ENCODE results near the gene ELP1. TPM values are rescaled to one million over a fixed set of nuclear protein-coding genes. Genes with fewer than 3 reads are reported as not detected.
A peak's percentile ranks its signal among the peaks of the same experiment; 100 is the strongest.
"Not testable (repeated sequence)": the region's sequence is repeated elsewhere in the genome, so short reads cannot be mapped to it uniquely, and the experiment has no call there.

ELP1 gene
- total RNA-seq, 2 donors from 2014 or later, result 19.1 to 27.0 TPM

GRCh38 chr9:108937561-108938305, 3.8 kb upstream of the ELP1 start:
- ATAC-seq (no peak), DNase-seq (no peak)
- intact Hi-C loops (cut with DNase I), result no loop called here

GRCh38 chr9:108934323-108934893, 484 bp upstream of the ELP1 start, which contains the start of gene ABITRAM:
TSS of gene ABITRAM (plus strand) at chr9:108934400. CDS start at chr9:108934487, 87 bp downstream.
- peak; percentile 83 for DNase-seq
- intact Hi-C loops (cut with DNase I), result no loop called here
- peak; percentile 94 to 95 for ATAC-seq

- intact Hi-C loops (cut with DNase I), result no loop called here
Measured at GRCh38 chr9:108933231-108933717, 650 bp downstream of the ELP1 start.

GRCh38 chr9:108928386-108928785, 5.5 kb downstream of the ELP1 start:
- ATAC-seq, result no peak
- intact Hi-C loops (cut with DNase I), result no loop called here
- no peak for DNase-seq

More at GRCh38 chr9:108933231-108933717, 650 bp downstream of the ELP1 start:
- DNase-seq, result no peak
- peak; percentile 11 to 14 for ATAC-seq

- intact Hi-C loops (cut with DNase I), result no loop called here
- DNase-seq (no peak), ATAC-seq (no peak)
Measured at GRCh38 chr9:108924466-108924865, 9.5 kb downstream of the ELP1 start.

GRCh38 chr9:108921200-108921599, 12.7 kb downstream of the ELP1 start:
- intact Hi-C loops (cut with DNase I), result no loop called here
- ATAC-seq, result no peak
- no peak for DNase-seq

GRCh38 chr9:108920401-108920800, 13.5 kb downstream of the ELP1 start:
- intact Hi-C loops (cut with DNase I); DNase-seq; ATAC-seq: not testable (repeated sequence)

GRCh38 chr9:108919517-108919916, 14.4 kb downstream of the ELP1 start:
- ATAC-seq, result no peak
- intact Hi-C loops (cut with DNase I), result no loop called here

GRCh38 chr9:108913391-108913790, 20.5 kb downstream of the ELP1 start:
- DNase-seq (no peak), ATAC-seq (no peak)
- intact Hi-C loops (cut with DNase I), result no loop called here

More at GRCh38 chr9:108919517-108919916, 14.4 kb downstream of the ELP1 start:
- no peak for DNase-seq

GRCh38 chr9:108911820-108912219, 22.1 kb downstream of the ELP1 start:
- DNase-seq (no peak), ATAC-seq (no peak)
- intact Hi-C loops (cut with DNase I), result no loop called here

- intact Hi-C loops (cut with DNase I), result no loop called here
- DNase-seq (no peak), ATAC-seq (no peak)
Measured at GRCh38 chr9:108910914-108911313, 23.0 kb downstream of the ELP1 start.

GRCh38 chr9:108910402-108910801, 23.5 kb downstream of the ELP1 start:
- DNase-seq, result no peak
- intact Hi-C loops (cut with DNase I), result no loop called here
- no peak for ATAC-seq

GRCh38 chr9:108905494-108905893, 28.4 kb downstream of the ELP1 start:
- intact Hi-C loops (cut with DNase I), result no loop called here
- DNase-seq (no peak), ATAC-seq (no peak)

GRCh38 chr9:108904161-108904560, 29.8 kb downstream of the ELP1 start:
- intact Hi-C loops (cut with DNase I), result no loop called here
- ATAC-seq, result no peak
- DNase-seq, result no peak

- ATAC-seq (no peak), DNase-seq (no peak)
- intact Hi-C loops (cut with DNase I), result no loop called here
Measured at GRCh38 chr9:108903420-108904103, 30.4 kb downstream of the ELP1 start.

GRCh38 chr9:108900176-108900575, 33.7 kb downstream of the ELP1 start:
- intact Hi-C loops (cut with DNase I), result no loop called here
- DNase-seq, result no peak
- no peak for ATAC-seq

- not testable (repeated sequence) for ATAC-seq, DNase-seq
- intact Hi-C loops (cut with DNase I), result loop anchor here in 1 of 2 donors (10.0 kb wide), 1 partner anchor 426 kb away; the partner anchor contains the start of gene EPB41L4B
Measured at GRCh38 chr9:108899023-108899695, 34.8 kb downstream of the ELP1 start.

GRCh38 chr9:108897324-108898096, 36.4 kb downstream of the ELP1 start:
- no peak for DNase-seq
- intact Hi-C loops (cut with DNase I), result loop anchor here in 1 of 2 donors (10.0 kb wide), 1 partner anchor 427 kb away; the partner anchor contains the start of gene EPB41L4B
- no peak for ATAC-seq

Measured in left cardiac atrium (tissue), 4 donors.